GM23248 (cell line): ENCODE results near the gene DNAI2.

Experiments used
- EZH2 ChIP-seq: fragments of 200-600 bp; sonication (generic); IDR thresholded peaks from 2 replicates; pipeline ENCODE4 v1.6.1; 2018; ENCODE audit warnings: antibody characterized with exemption, mild to moderate bottlenecking; ENCODE audit not compliant: insufficient read depth, poor library complexity, severe bottlenecking
- EZH2phosphoT487 ChIP-seq: fragments of 200-600 bp; sonication (generic); IDR thresholded peaks from 2 replicates; pipeline ENCODE4 v1.6.1; 2018; ENCODE audit warnings: antibody characterized with exemption, moderate library complexity, mild to moderate bottlenecking, low read depth; ENCODE audit not compliant: insufficient read depth

- TF ChIP-seq EZH2 (no peak), EZH2phosphoT487 (no peak)
Measured at GRCh38 chr17:74259667-74260524, 14.1 kb upstream of the DNAI2 start.
